ENCODE measurements around the gene MEDAG. TPM values are rescaled to one million over a fixed set of nuclear protein-coding genes. Genes with fewer than 3 reads are reported as not detected.

MEDAG gene
- total RNA-seq, 1 donor from 2014 or later: not detected

DNA sequence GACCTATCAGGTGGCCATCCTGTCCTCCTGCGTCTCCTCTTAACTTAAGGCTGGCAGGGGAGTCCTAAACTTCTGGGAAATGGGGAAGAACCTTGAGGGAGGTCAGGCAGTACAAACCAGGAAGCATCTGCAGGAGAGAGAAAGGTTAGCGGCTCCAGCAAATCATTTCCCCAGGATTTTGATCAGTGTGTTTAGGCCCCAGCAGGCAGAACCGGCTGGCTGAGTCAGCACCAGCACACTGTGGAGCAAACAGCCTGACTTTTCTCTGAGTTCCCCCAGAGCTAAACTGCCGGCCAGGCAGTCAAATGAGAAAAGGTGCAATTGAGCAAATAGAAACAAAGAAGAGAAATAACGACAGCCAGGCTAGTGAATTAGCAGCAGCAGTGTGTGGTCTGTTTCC lies 46.7 kb upstream of the MEDAG start:
- H3K9me3 ChIP-seq (ENCODE audit: low read depth): no peaks in the 10 kb centered on the region
- Mint-ChIP-seq H3K9me3 (no peaks in the 10 kb centered on the region), H3K27me3 (ENCODE audit: insufficient read depth, low read depth) (peaks cover 11% of the 10 kb centered on the region), H3K4me1 (peaks cover 47% of the 10 kb centered on the region), H3K4me3 (no peak overlapping the region), H3K36me3 (no peaks in the 10 kb centered on the region), H3K27ac (no peak overlapping the region)
- H3K4me3 ChIP-seq: no peak overlapping the region
- H3K9ac ChIP-seq: no peak overlapping the region
- DNase-seq (ENCODE audit: low spot score): peak; percentile 20
- peaks cover 27% of the 10 kb centered on the region for H3K4me1 ChIP-seq
- H3K79me2 ChIP-seq (ENCODE audit: low read depth): no peaks in the 10 kb centered on the region
- no peak overlapping the region for H3K27ac ChIP-seq
- peaks cover 23% of the 10 kb centered on the region for H3K27me3 ChIP-seq
- H4K20me1 ChIP-seq (ENCODE audit: low read depth): no peaks in the 10 kb centered on the region
- TF ChIP-seq, protein P1, sequence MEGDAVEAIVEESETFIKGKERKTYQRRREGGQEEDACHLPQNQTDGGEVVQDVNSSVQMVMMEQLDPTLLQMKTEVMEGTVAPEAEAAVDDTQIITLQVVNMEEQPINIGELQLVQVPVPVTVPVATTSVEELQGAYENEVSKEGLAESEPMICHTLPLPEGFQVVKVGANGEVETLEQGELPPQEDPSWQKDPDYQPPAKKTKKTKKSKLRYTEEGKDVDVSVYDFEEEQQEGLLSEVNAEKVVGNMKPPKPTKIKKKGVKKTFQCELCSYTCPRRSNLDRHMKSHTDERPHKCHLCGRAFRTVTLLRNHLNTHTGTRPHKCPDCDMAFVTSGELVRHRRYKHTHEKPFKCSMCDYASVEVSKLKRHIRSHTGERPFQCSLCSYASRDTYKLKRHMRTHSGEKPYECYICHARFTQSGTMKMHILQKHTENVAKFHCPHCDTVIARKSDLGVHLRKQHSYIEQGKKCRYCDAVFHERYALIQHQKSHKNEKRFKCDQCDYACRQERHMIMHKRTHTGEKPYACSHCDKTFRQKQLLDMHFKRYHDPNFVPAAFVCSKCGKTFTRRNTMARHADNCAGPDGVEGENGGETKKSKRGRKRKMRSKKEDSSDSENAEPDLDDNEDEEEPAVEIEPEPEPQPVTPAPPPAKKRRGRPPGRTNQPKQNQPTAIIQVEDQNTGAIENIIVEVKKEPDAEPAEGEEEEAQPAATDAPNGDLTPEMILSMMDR (IDR thresholded peaks at IDR 0.05): no peak
- TF ChIP-seq EZH2phosphoT487 (IDR thresholded peaks at IDR 0.05) (no peak), EZH2 (IDR thresholded peaks at IDR 0.05) (no peak)
- no peaks in the 10 kb centered on the region for H3K36me3 ChIP-seq
- H3K4me2 ChIP-seq: no peak overlapping the region
- H3F3A ChIP-seq (ENCODE audit: low read depth): peaks cover 10% of the 10 kb centered on the region
- H2AFZ ChIP-seq (replicated peaks): no peak overlapping the region

GRCh38 chr13:30861163-30861562 lies 44.9 kb upstream of the MEDAG start:
- H3K9me3 ChIP-seq (ENCODE audit: low read depth): no peaks in the 10 kb centered on the region
- H3F3A ChIP-seq (ENCODE audit: low read depth): peaks cover 10% of the 10 kb centered on the region
- H3K4me2 ChIP-seq: no peak overlapping the region
- H2AFZ ChIP-seq (replicated peaks): no peak overlapping the region
- peaks cover 23% of the 10 kb centered on the region for H3K27me3 ChIP-seq
- H3K4me1 ChIP-seq: peaks cover 36% of the 10 kb centered on the region
- no peak overlapping the region for H3K27ac ChIP-seq
- H3K9ac ChIP-seq: no peak overlapping the region
- no peaks in the 10 kb centered on the region for H3K36me3 ChIP-seq
- H3K27me3 Mint-ChIP-seq (ENCODE audit: insufficient read depth, low read depth): peaks cover 5% of the 10 kb centered on the region
- H3K4me3 Mint-ChIP-seq: no peak overlapping the region
- H3K27ac Mint-ChIP-seq: no peak overlapping the region
- no peak for TF ChIP-seq EZH2 (IDR thresholded peaks at IDR 0.05)
- TF ChIP-seq, protein P1 (IDR thresholded peaks at IDR 0.05): no peak
- TF ChIP-seq EZH2phosphoT487 (IDR thresholded peaks at IDR 0.05): no peak
- H3K9me3 Mint-ChIP-seq: no peaks in the 10 kb centered on the region
- H3K4me3 ChIP-seq: no peak overlapping the region
- no peak for DNase-seq (ENCODE audit: low spot score)
- H3K4me1 Mint-ChIP-seq: peaks cover 51% of the 10 kb centered on the region
- H3K36me3 Mint-ChIP-seq: no peaks in the 10 kb centered on the region
- no peaks in the 10 kb centered on the region for H4K20me1 ChIP-seq (ENCODE audit: low read depth)
- H3K79me2 ChIP-seq (ENCODE audit: low read depth): no peaks in the 10 kb centered on the region

- Histone ChIP-seq H3K27ac (no peak overlapping the region), H4K20me1 (ENCODE audit: low read depth) (no peaks in the 10 kb centered on the region), H3K9ac (no peak overlapping the region), H2AFZ (replicated peaks) (no peak overlapping the region), H3K4me2 (no peak overlapping the region), H3K4me1 (peaks cover 36% of the 10 kb centered on the region), H3K4me3 (no peak overlapping the region), H3F3A (ENCODE audit: low read depth) (peaks cover 10% of the 10 kb centered on the region), H3K9me3 (ENCODE audit: low read depth) (no peaks in the 10 kb centered on the region), H3K79me2 (ENCODE audit: low read depth) (no peaks in the 10 kb centered on the region), H3K36me3 (no peaks in the 10 kb centered on the region), H3K27me3 (peaks cover 23% of the 10 kb centered on the region)
- H3K36me3 Mint-ChIP-seq: no peaks in the 10 kb centered on the region
- peaks cover 9% of the 10 kb centered on the region for H3K27me3 Mint-ChIP-seq (ENCODE audit: insufficient read depth, low read depth)
- H3K27ac Mint-ChIP-seq: no peak overlapping the region
- H3K4me1 Mint-ChIP-seq: peaks cover 44% of the 10 kb centered on the region
- no peaks in the 10 kb centered on the region for H3K9me3 Mint-ChIP-seq
- no peak overlapping the region for H3K4me3 Mint-ChIP-seq
- no peak for TF ChIP-seq EZH2 (IDR thresholded peaks at IDR 0.05)
- TF ChIP-seq, protein P1 (IDR thresholded peaks at IDR 0.05): no peak
- no peak for TF ChIP-seq EZH2phosphoT487 (IDR thresholded peaks at IDR 0.05)
- DNase-seq (ENCODE audit: low spot score): no peak
These were observed 44.1 kb upstream of the MEDAG start for GRCh38 chr13:30861836-30862467.
